ENCODE results near the gene CHD9.

The CHD9 gene

DNA sequence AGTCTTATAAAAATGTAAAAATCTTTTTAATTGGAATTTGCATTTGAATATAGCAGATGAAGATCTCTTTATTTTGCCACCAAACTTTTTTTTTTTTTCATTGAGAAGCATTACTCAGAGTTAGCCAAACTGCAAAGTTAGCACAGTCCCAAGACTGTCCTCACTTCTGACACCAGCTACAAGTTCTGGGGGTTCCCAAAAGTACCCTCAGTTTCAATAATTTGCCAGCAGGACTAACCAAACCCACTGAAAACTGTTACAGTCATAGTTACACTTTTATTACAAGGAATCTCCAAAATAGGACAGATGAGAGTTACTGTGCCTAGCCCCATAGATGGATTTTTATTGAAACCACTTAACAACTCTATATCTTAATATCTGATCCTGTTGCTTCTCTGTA, 144.1 kb downstream of the CHD9 start:
- TF ChIP-seq, protein P1, sequence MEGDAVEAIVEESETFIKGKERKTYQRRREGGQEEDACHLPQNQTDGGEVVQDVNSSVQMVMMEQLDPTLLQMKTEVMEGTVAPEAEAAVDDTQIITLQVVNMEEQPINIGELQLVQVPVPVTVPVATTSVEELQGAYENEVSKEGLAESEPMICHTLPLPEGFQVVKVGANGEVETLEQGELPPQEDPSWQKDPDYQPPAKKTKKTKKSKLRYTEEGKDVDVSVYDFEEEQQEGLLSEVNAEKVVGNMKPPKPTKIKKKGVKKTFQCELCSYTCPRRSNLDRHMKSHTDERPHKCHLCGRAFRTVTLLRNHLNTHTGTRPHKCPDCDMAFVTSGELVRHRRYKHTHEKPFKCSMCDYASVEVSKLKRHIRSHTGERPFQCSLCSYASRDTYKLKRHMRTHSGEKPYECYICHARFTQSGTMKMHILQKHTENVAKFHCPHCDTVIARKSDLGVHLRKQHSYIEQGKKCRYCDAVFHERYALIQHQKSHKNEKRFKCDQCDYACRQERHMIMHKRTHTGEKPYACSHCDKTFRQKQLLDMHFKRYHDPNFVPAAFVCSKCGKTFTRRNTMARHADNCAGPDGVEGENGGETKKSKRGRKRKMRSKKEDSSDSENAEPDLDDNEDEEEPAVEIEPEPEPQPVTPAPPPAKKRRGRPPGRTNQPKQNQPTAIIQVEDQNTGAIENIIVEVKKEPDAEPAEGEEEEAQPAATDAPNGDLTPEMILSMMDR (IDR thresholded peaks at IDR 0.05; ENCODE audit: low read depth, low read length), result no peak
- in situ Hi-C loops (cut with HindIII; ENCODE audit: low sequenced_read_pairs), result no loop called here
- no peak overlapping the region for H3K4me3 ChIP-seq (ENCODE audit: low read depth, low read length)
- DNase-seq (ENCODE audit: low read depth, low spot score), result no peak

DNA sequence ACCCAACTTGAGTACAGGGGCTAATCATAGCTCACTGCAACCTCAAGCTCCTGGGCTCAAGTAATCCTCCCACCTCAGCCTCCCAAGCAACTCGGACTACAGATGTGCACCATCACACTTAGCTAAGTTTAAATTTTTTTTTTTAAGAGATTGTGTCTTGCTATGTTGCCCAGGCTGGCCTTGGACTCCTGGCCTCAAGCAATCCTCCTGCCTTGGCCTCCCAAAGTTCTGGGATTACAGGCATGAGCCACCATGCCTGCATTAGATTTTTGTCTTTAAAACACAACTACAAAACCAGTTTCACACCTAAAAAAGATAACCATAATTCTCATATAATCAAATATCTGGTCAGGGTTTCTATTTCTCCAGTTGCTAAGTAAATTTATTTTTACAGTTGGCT, 147.1 kb downstream of the CHD9 start:
- DNase-seq (ENCODE audit: low read depth, low spot score), result no peak
- TF ChIP-seq, protein P1 (IDR thresholded peaks at IDR 0.05; ENCODE audit: low read depth, low read length), result no peak
- H3K4me3 ChIP-seq (ENCODE audit: low read depth, low read length), result no peak overlapping the region
- in situ Hi-C loops (cut with HindIII; ENCODE audit: low sequenced_read_pairs), result no loop called here

DNA sequence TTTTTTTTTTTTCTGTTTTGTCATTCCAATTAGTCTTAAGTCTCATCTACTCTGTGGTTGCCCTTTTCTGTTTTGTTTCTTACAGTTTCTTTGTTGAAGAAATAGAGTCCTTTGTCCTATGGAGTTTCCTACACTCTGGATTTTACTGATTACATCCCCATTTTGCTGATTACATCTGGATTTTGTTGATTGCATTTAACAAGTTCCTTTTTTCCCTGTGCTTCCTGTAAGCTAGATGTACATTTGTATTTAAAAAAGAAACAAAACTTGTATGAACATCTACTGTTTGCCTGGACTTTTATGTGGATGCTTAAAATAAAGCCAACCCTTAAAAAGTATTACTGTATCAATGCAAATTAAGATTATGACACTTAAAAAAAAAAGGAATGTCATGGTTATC, 147.6 kb downstream of the CHD9 start:
- in situ Hi-C loops (cut with HindIII; ENCODE audit: low sequenced_read_pairs), result no loop called here
- no peak for DNase-seq (ENCODE audit: low read depth, low spot score)
- TF ChIP-seq, protein P1 (IDR thresholded peaks at IDR 0.05; ENCODE audit: low read depth, low read length), result no peak
- no peak overlapping the region for H3K4me3 ChIP-seq (ENCODE audit: low read depth, low read length)

DNA sequence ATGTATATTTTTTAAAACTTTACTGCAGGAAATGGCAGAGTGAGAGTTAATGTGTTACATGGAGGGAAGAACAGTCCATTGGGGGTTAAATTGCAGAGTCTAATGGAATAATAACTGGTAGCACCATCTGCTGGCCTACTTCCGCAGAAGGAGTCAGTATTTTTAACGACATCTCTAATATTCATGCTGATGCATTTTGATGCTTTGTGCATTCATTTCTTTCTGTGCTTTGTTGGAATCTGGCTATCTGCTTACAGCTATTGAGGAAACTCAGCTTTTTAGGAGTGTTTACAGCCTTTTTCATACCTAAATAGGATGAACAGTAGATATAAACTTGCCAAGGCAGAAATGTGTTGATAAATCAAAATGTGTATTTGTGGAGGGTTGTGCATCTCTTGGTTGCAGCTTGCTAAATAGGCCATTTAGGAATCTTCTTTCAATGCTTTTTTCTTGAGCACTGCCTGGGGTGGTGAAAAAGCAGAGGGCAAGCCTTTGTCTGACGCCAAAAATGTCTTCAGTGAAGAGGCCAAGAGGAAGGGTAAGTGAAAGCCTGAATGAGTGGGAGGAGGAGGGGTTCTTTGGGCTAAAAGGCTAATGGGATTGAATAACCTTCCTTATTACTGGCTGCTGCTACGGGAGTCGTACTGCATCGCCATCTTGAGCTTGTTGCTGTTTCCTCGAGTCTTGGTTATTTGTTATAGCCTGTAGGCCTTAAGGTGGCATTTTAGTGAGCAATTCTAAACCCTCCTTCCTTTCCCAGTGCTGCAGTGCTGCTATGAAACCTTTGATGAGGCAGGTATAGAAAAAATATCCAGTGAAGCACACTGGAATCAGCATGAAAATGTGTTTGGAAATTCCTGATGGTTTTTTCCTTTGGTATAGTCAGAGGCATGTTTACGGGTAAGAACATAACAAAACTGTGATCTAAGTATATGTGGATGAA, 153.3 kb downstream of the CHD9 start:
- DNase-seq (ENCODE audit: low read depth, low spot score), result peak; percentile 85

DNA sequence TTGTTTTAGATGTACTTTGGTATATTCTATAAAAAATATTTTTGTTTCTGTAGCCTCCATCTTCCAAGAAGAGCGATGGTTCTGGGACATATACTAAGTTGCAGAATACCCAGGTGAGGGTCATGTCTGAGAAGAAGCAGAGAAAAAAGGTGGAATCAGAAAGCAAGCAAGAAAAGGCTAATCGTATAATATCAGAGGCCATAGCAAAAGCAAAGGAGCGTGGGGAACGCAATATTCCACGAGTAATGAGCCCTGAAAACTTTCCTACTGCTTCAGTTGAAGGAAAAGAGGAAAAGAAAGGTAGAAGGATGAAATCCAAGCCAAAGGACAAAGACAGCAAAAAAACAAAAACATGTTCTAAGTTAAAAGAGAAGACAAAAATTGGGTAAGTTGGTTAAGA, 154.6 kb downstream of the CHD9 start:
- no peak for DNase-seq (ENCODE audit: low read depth, low spot score)
- in situ Hi-C loops (cut with HindIII; ENCODE audit: low sequenced_read_pairs), result no loop called here
- peak overlapping the region; percentile 68 for H3K4me3 ChIP-seq (ENCODE audit: low read depth, low read length)
- TF ChIP-seq, protein P1 (IDR thresholded peaks at IDR 0.05; ENCODE audit: low read depth, low read length), result no peak

More for the DNA sequence above, 153.3 kb downstream of the CHD9 start:
- in situ Hi-C loops (cut with HindIII; ENCODE audit: low sequenced_read_pairs), result no loop called here
- TF ChIP-seq, protein P1 (IDR thresholded peaks at IDR 0.05; ENCODE audit: low read depth, low read length), result peak; percentile 61
- H3K4me3 ChIP-seq (ENCODE audit: low read depth, low read length), result peak overlapping the region; percentile 68

DNA sequence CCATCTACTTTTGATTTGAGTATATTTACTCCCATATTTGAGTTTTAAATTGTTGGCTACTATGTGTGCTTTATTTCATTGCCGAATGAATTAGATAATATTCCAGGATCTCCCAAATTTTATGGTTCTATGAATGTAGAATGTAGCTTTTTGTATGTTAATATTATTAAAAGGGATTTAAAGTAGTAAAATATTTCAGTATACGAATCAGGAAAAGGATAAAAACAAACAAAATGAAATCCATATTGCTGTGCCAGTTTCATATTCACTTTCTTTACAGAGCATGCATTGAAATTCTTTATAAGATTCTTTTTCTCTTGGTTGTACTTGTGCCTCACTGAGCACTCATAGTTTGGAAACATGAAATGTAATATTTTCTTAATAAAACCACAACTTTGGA, 155.1 kb downstream of the CHD9 start:
- TF ChIP-seq, protein P1 (IDR thresholded peaks at IDR 0.05; ENCODE audit: low read depth, low read length), result no peak
- peak overlapping the region; percentile 68 for H3K4me3 ChIP-seq (ENCODE audit: low read depth, low read length)
- in situ Hi-C loops (cut with HindIII; ENCODE audit: low sequenced_read_pairs), result no loop called here
- no peak for DNase-seq (ENCODE audit: low read depth, low spot score)
